Gastroesophageal sphincter (tissue), 4 donors: ENCODE measurements around the gene DNAJC7. TPM values are rescaled to one million over a fixed set of nuclear protein-coding genes. Genes with fewer than 3 reads are reported as not detected.

Source experiments
- ATAC-seq: fragments of 150-250 bp; one replicate; pipeline ENCODE4 v1.9.1; 2016; ENCODE audit warnings: mild to moderate bottlenecking, moderate library complexity
- H3K27ac ChIP-seq, 4 donors: fragments of 200-600 bp; sonication (generic) in 3 of 4; 1 replicate in 3 of 4; 2 replicates in 1 of 4; pipeline ENCODE4 v1.5.1; 2016 to 2019
- H3K27me3 ChIP-seq: fragments of 200-600 bp; sonication (generic); one replicate; pipeline ENCODE4 v1.5.1; 2019
- H3K36me3 ChIP-seq, 2 donors: fragments of 200-600 bp; sonication (generic); one replicate each; pipeline ENCODE4 v1.5.1; 2019; ENCODE audit warnings: control low read depth in 1 of 2
- H3K4me1 ChIP-seq, 3 donors: fragments of 200-600 bp; sonication (generic); 1 replicate in 2 of 3; 2 replicates in 1 of 3; pipeline ENCODE4 v1.5.1; 2016 to 2019; ENCODE audit warnings: control low read depth in 2 of 3
- H3K4me3 ChIP-seq, 2 donors: fragments of 200-600 bp; sonication (generic); one replicate each; pipeline ENCODE4 v1.5.1; 2019; ENCODE audit warnings: mild to moderate bottlenecking in 1 of 2, moderate library complexity in 1 of 2
- H3K9me3 ChIP-seq, 3 donors: fragments of 200-600 bp; sonication (generic); one replicate each; pipeline ENCODE4 v1.5.1; 2017 to 2019; ENCODE audit warnings: control low read depth in 2 of 3
- EP300 ChIP-seq: sonication (generic); formaldehyde crosslinking; IDR thresholded peaks from one replicate; pipeline ENCODE4 v1.6.1; 2017; ENCODE audit warnings: antibody characterized with exemption, mild to moderate bottlenecking
- POLR2A ChIP-seq, 2 donors: fragments of 450-650 bp; IDR thresholded peaks; one replicate each; pipeline ENCODE4 v1.6.1; 2017; ENCODE audit warnings: antibody characterized with exemption in 2 of 2, mild to moderate bottlenecking in 2 of 2, moderate library complexity in 1 of 2
- POLR2AphosphoS5 ChIP-seq: sonication (generic); formaldehyde crosslinking; IDR thresholded peaks from one replicate; pipeline ENCODE4 v1.6.1; 2017; ENCODE audit warnings: antibody characterized with exemption
- WGBS, 2 donors: methylation state at CpG; one replicate each; pipeline ENCODE4 v1.1.5; 2018; ENCODE audit warnings: low coverage in 1 of 2; 5-methylcytosine and 5-hydroxymethylcytosine counted together
- total RNA-seq, 4 donors: library from RNA; depleted of rRNA; stranded (reverse); fragments of >200 nt; gene quantifications; one replicate each; pipeline ENCODE4 v1.1.0, GENCODE V29; 2016
- TF ChIP-seq, protein P1 (sequence below), 4 experiments: fragments of 200-600 bp in 2 of 4; fragments of 450-650 bp in 2 of 4; sonication (generic) in 1 of 4; IDR thresholded peaks; one replicate each; pipeline ENCODE4 v1.5.1; 2017 to 2019; ENCODE audit warnings: antibody characterized with exemption in 4 of 4, mild to moderate bottlenecking in 2 of 4, moderate library complexity in 2 of 4

DNAJC7 gene
- total RNA-seq, 4 donors from 2014 or later = 41.9 to 59.6 (median 54.4) TPM

- Histone ChIP-seq H3K4me3 (no peak overlapping the region), H3K4me1 (no peaks in the 10 kb centered on the region), H3K36me3 (no peaks in the 10 kb centered on the region), H3K27me3 (peaks cover 39% of the 10 kb centered on the region), H3K9me3 (no peaks in the 10 kb centered on the region), H3K27ac (no peak overlapping the region)
- WGBS, 2 donors = 68 to 100% methylated on average over 2 to 4 of the region's 4 CpGs
- no peak for ATAC-seq
- no peak for TF ChIP-seq EP300
- TF ChIP-seq, protein P1, sequence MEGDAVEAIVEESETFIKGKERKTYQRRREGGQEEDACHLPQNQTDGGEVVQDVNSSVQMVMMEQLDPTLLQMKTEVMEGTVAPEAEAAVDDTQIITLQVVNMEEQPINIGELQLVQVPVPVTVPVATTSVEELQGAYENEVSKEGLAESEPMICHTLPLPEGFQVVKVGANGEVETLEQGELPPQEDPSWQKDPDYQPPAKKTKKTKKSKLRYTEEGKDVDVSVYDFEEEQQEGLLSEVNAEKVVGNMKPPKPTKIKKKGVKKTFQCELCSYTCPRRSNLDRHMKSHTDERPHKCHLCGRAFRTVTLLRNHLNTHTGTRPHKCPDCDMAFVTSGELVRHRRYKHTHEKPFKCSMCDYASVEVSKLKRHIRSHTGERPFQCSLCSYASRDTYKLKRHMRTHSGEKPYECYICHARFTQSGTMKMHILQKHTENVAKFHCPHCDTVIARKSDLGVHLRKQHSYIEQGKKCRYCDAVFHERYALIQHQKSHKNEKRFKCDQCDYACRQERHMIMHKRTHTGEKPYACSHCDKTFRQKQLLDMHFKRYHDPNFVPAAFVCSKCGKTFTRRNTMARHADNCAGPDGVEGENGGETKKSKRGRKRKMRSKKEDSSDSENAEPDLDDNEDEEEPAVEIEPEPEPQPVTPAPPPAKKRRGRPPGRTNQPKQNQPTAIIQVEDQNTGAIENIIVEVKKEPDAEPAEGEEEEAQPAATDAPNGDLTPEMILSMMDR (IDR thresholded peaks at IDR 0.05) = no peak
- TF ChIP-seq POLR2AphosphoS5 = no peak
- TF ChIP-seq POLR2A (IDR thresholded peaks at IDR 0.05) = no peak
Measured at GRCh38 chr17:42060231-42060630, 43.0 kb upstream of the DNAJC7 start.

- no peak for ATAC-seq
- Histone ChIP-seq H3K9me3 (no peaks in the 10 kb centered on the region), H3K36me3 (no peaks in the 10 kb centered on the region), H3K4me3 (no peak overlapping the region), H3K4me1 (no peaks in the 10 kb centered on the region), H3K27ac (no peak overlapping the region), H3K27me3 (peaks cover 43% of the 10 kb centered on the region)
- TF ChIP-seq POLR2A (IDR thresholded peaks at IDR 0.05) = no peak
- TF ChIP-seq, protein P1 (IDR thresholded peaks at IDR 0.05) = no peak
- TF ChIP-seq EP300 = no peak
- TF ChIP-seq POLR2AphosphoS5 = no peak
- WGBS, 2 donors = 42 to 67% methylated on average over 1 of the region's 4 CpGs
Measured at GRCh38 chr17:42059815-42060214, 42.6 kb upstream of the DNAJC7 start.

GRCh38 chr17:42058063-42058462 lies 40.8 kb upstream of the DNAJC7 start:
- Histone ChIP-seq H3K27me3 (peaks cover 60% of the 10 kb centered on the region), H3K27ac (no peak overlapping the region), H3K4me3 (no peak overlapping the region), H3K36me3 (no peaks in the 10 kb centered on the region), H3K9me3 (no peaks in the 10 kb centered on the region), H3K4me1 (no peaks in the 10 kb centered on the region)
- WGBS, 2 donors = no CpG with 5 or more reads among the region's 7 CpGs
- no peak for TF ChIP-seq POLR2AphosphoS5
- TF ChIP-seq, protein P1 (IDR thresholded peaks at IDR 0.05) = no peak
- no peak for TF ChIP-seq POLR2A (IDR thresholded peaks at IDR 0.05)
- no peak for TF ChIP-seq EP300
- no peak for ATAC-seq

- WGBS, 2 donors = 61 to 71% methylated on average over 3 of the region's 3 CpGs
- no peaks in the 10 kb centered on the region for H3K36me3 ChIP-seq
- no peaks in the 10 kb centered on the region for H3K9me3 ChIP-seq
- no peaks in the 10 kb centered on the region for H3K4me1 ChIP-seq
- ATAC-seq = no peak
- no peak overlapping the region for H3K4me3 ChIP-seq
- peaks cover 64% of the 10 kb centered on the region for H3K27me3 ChIP-seq
- TF ChIP-seq EP300 (no peak), POLR2A (IDR thresholded peaks at IDR 0.05) (no peak), POLR2AphosphoS5 (no peak)
- TF ChIP-seq, protein P1 (IDR thresholded peaks at IDR 0.05) = no peak
- H3K27ac ChIP-seq = no peak overlapping the region
Measured at GRCh38 chr17:42056635-42057034, 39.4 kb upstream of the DNAJC7 start.

- Histone ChIP-seq H3K4me3 (no peak overlapping the region), H3K27me3 (peaks cover 65% of the 10 kb centered on the region), H3K27ac (no peak overlapping the region), H3K4me1 (peaks cover 0 to 6% (median 3%) of the 10 kb centered on the region in 3 donors), H3K36me3 (no peaks in the 10 kb centered on the region), H3K9me3 (no peaks in the 10 kb centered on the region)
- 20 to 38% methylated on average over 1 to 6 of the region's 6 CpGs for WGBS, 2 donors
- ATAC-seq = no peak
- TF ChIP-seq POLR2A (IDR thresholded peaks at IDR 0.05) (no peak), POLR2AphosphoS5 (no peak), EP300 (no peak)
- TF ChIP-seq, protein P1 (IDR thresholded peaks at IDR 0.05) = no peak
Measured at GRCh38 chr17:42055496-42055895, 38.3 kb upstream of the DNAJC7 start.
